Progenitor cell of endocrine pancreas (in vitro differentiated cells): ENCODE data around the gene CEP63. TPM values are rescaled to one million over a fixed set of nuclear protein-coding genes. Genes with fewer than 3 reads are reported as not detected.
A peak's percentile ranks its signal among the peaks of the same experiment; 100 is the strongest.
"Not testable (repeated sequence)": the region's sequence is repeated elsewhere in the genome, so short reads cannot be mapped to it uniquely, and the experiment has no call there.

Experiments
- DNase-seq: peaks from one replicate; pipeline ENCODE4 v3.0.0; 2021; ENCODE audit warnings: low spot score; ENCODE audit not compliant: unreplicated experiment
- H3K27ac Mint-ChIP-seq: 2 replicates; pipeline ENCODE4 v1.8.0; 2021; ENCODE audit warnings: mild to moderate bottlenecking, moderate library complexity, mixed read lengths
- H3K27me3 Mint-ChIP-seq: 2 replicates; pipeline ENCODE4 v1.8.0; 2021; ENCODE audit warnings: mixed read lengths
- H3K36me3 Mint-ChIP-seq: 2 replicates; pipeline ENCODE4 v1.8.0; 2022; ENCODE audit warnings: mixed read lengths; ENCODE audit not compliant: insufficient read depth
- H3K4me1 Mint-ChIP-seq: 2 replicates; pipeline ENCODE4 v1.8.0; 2021; ENCODE audit warnings: low read depth, mixed read lengths
- H3K4me3 Mint-ChIP-seq: 2 replicates; pipeline ENCODE4 v1.8.0; 2021; ENCODE audit warnings: low read depth, mild to moderate bottlenecking, moderate library complexity, mixed read lengths
- H3K9me3 Mint-ChIP-seq: 2 replicates; pipeline ENCODE4 v1.8.0; 2021; ENCODE audit warnings: low read depth, mixed read lengths
- total RNA-seq: library from RNA; stranded (reverse); gene quantifications from 2 replicates; pipeline ENCODE4 v1.2.1, GENCODE V29; 2021
- TF ChIP-seq, protein P1 (sequence below): fragments of 200-600 bp; sonication (generic); IDR thresholded peaks from one replicate; pipeline ENCODE4 v1.5.0; 2021; ENCODE audit warnings: antibody characterized with exemption, mild to moderate bottlenecking; ENCODE audit not compliant: unreplicated experiment

The CEP63 gene
- total RNA-seq, 1 donor from 2014 or later = 25.7 TPM

- Mint-ChIP-seq H3K27ac (no peak overlapping the region), H3K4me1 (peaks cover 1% of the 10 kb centered on the region), H3K27me3 (no peaks in the 10 kb centered on the region), H3K4me3 (no peak overlapping the region), H3K36me3 (peaks cover 16% of the 10 kb centered on the region), H3K9me3 (peaks cover 2% of the 10 kb centered on the region)
- DNase-seq = no peak
- TF ChIP-seq, protein P1, sequence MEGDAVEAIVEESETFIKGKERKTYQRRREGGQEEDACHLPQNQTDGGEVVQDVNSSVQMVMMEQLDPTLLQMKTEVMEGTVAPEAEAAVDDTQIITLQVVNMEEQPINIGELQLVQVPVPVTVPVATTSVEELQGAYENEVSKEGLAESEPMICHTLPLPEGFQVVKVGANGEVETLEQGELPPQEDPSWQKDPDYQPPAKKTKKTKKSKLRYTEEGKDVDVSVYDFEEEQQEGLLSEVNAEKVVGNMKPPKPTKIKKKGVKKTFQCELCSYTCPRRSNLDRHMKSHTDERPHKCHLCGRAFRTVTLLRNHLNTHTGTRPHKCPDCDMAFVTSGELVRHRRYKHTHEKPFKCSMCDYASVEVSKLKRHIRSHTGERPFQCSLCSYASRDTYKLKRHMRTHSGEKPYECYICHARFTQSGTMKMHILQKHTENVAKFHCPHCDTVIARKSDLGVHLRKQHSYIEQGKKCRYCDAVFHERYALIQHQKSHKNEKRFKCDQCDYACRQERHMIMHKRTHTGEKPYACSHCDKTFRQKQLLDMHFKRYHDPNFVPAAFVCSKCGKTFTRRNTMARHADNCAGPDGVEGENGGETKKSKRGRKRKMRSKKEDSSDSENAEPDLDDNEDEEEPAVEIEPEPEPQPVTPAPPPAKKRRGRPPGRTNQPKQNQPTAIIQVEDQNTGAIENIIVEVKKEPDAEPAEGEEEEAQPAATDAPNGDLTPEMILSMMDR = no peak
Measured at GRCh38 chr3:134563601-134564000, 77.7 kb downstream of the CEP63 start.

DNA sequence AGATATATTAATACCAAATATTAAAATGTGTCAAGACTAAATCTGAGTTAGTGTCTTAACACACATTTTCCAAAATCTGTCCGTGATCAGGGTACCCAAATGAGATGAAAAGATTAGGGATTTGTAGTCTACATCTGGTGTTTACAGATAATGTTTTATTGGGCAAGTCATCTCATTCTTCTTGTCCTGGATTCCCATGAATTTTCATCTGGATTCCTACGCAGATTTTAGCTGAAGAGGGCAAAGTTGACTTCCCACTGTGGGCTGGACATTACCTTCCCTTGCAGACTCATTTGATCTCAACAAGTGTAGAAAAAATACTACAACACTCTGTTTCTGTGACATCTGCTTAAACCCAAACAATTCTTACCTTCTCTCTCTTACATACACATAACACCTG lies 79.1 kb downstream of the CEP63 start:
- Mint-ChIP-seq H3K36me3 (peaks cover 18% of the 10 kb centered on the region), H3K9me3 (peaks cover 8% of the 10 kb centered on the region), H3K27ac (no peak overlapping the region), H3K27me3 (no peaks in the 10 kb centered on the region), H3K4me3 (no peak overlapping the region), H3K4me1 (peaks cover 1% of the 10 kb centered on the region)
- TF ChIP-seq, protein P1 = no peak
- no peak for DNase-seq

GRCh38 chr3:134567605-134568004 lies 81.7 kb downstream of the CEP63 start:
- Mint-ChIP-seq H3K27me3 (no peaks in the 10 kb centered on the region), H3K27ac (no peak overlapping the region), H3K9me3 (peaks cover 17% of the 10 kb centered on the region), H3K4me3 (no peak overlapping the region), H3K36me3 (peaks cover 14% of the 10 kb centered on the region), H3K4me1 (no peaks in the 10 kb centered on the region)
- TF ChIP-seq, protein P1 = no peak
- DNase-seq = no peak

DNA sequence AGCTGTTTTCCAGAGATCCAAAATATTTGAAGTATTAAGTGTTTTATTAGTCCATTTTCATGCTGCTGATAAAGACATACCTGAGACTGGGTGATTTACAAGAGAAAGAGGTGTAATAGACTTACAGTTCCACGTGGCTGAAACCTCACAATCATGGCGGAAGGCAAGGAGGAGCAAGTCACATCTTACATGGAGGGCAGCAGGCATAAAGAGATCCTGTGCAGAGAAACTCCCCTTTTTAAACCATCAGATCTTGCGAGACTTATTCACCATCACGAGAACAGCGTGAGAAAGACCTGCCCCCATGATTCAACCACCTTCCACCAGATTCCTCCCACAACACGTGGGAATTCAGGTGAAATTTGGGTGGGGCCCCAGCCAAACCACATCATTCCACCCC lies 82.9 kb downstream of the CEP63 start:
- TF ChIP-seq, protein P1 = no peak
- DNase-seq = no peak
- peaks cover 12% of the 10 kb centered on the region for H3K36me3 Mint-ChIP-seq
- no peaks in the 10 kb centered on the region for H3K4me1 Mint-ChIP-seq
- H3K27ac Mint-ChIP-seq = no peak overlapping the region
- no peak overlapping the region for H3K4me3 Mint-ChIP-seq
- no peaks in the 10 kb centered on the region for H3K27me3 Mint-ChIP-seq
- H3K9me3 Mint-ChIP-seq = peaks cover 28% of the 10 kb centered on the region

- peaks cover 28% of the 10 kb centered on the region for H3K9me3 Mint-ChIP-seq
- H3K4me1 Mint-ChIP-seq, H3K27me3 Mint-ChIP-seq, H3K4me3 Mint-ChIP-seq, DNase-seq, H3K27ac Mint-ChIP-seq: not testable (repeated sequence)
- H3K36me3 Mint-ChIP-seq = peaks cover 11% of the 10 kb centered on the region
Measured at GRCh38 chr3:134569899-134570298, 84.0 kb downstream of the CEP63 start.

GRCh38 chr3:134576426-134576825 lies 90.6 kb downstream of the CEP63 start:
- Mint-ChIP-seq H3K27ac (peak overlapping the region; percentile 62), H3K9me3 (peaks cover 16% of the 10 kb centered on the region), H3K4me3 (no peak overlapping the region), H3K4me1 (peaks cover 5% of the 10 kb centered on the region), H3K27me3 (no peaks in the 10 kb centered on the region), H3K36me3 (no peaks in the 10 kb centered on the region)
- no peak for DNase-seq
- TF ChIP-seq, protein P1 = no peak
